Ecto neural progenitor cell (in vitro differentiated cells): Measurements from ENCODE around the gene SLC44A5.
"Not testable (repeated sequence)": the region's sequence is repeated elsewhere in the genome, so short reads cannot be mapped to it uniquely, and the experiment has no call there.

ENCODE experiments used
- DNase-seq: peaks from one replicate; pipeline ENCODE4 v3.0.0-alpha.2; 2018; ENCODE audit warnings: low spot score

Gene SLC44A5

GRCh38 chr1:75449998-75450397 lies 160.9 kb downstream of the SLC44A5 start:
- DNase-seq, result no peak

GRCh38 chr1:75444220-75444619 lies 166.7 kb downstream of the SLC44A5 start:
- DNase-seq, result no peak

GRCh38 chr1:75440274-75440673 lies 170.6 kb downstream of the SLC44A5 start:
- DNase-seq, result no peak

GRCh38 chr1:75438355-75438754 lies 172.6 kb downstream of the SLC44A5 start:
- no peak for DNase-seq

GRCh38 chr1:75431843-75432242 lies 179.1 kb downstream of the SLC44A5 start:
- DNase-seq, result no peak

GRCh38 chr1:75430526-75430925 lies 180.4 kb downstream of the SLC44A5 start:
- no peak for DNase-seq

- no peak for DNase-seq
These were observed 184.2 kb downstream of the SLC44A5 start for GRCh38 chr1:75426688-75427087.

GRCh38 chr1:75425001-75425650 lies 185.8 kb downstream of the SLC44A5 start:
- no peak for DNase-seq

GRCh38 chr1:75423616-75424015 lies 187.3 kb downstream of the SLC44A5 start:
- DNase-seq, result no peak

GRCh38 chr1:75423136-75423535 lies 187.8 kb downstream of the SLC44A5 start:
- no peak for DNase-seq

- DNase-seq, result no peak
These were observed 189.5 kb downstream of the SLC44A5 start for GRCh38 chr1:75421371-75421770.

- no peak for DNase-seq
These were observed 195.7 kb downstream of the SLC44A5 start for GRCh38 chr1:75415187-75415586.

GRCh38 chr1:75412616-75413015 lies 198.3 kb downstream of the SLC44A5 start:
- no peak for DNase-seq

GRCh38 chr1:75404681-75405080 lies 206.2 kb downstream of the SLC44A5 start:
- DNase-seq, result not testable (repeated sequence)

- DNase-seq, result not testable (repeated sequence)
These were observed 207.7 kb downstream of the SLC44A5 start for GRCh38 chr1:75403147-75403646.

- no peak for DNase-seq
These were observed 210.2 kb downstream of the SLC44A5 start for GRCh38 chr1:75400716-75401115.

- no peak for DNase-seq
These were observed 214.2 kb downstream of the SLC44A5 start for GRCh38 chr1:75396745-75397144.

GRCh38 chr1:75396260-75396659 lies 214.7 kb downstream of the SLC44A5 start:
- DNase-seq, result no peak

GRCh38 chr1:75394386-75395139 lies 216.4 kb downstream of the SLC44A5 start:
- no peak for DNase-seq

GRCh38 chr1:75392278-75392677 lies 218.6 kb downstream of the SLC44A5 start:
- DNase-seq, result no peak

- DNase-seq, result not testable (repeated sequence)
These were observed 235.2 kb downstream of the SLC44A5 start for GRCh38 chr1:75375476-75376447.

GRCh38 chr1:75373542-75374159 lies 237.3 kb downstream of the SLC44A5 start:
- no peak for DNase-seq
